PC-3 (cell line): ENCODE measurements around the gene HEXB.
"Not testable (repeated sequence)": the region's sequence is repeated elsewhere in the genome, so short reads cannot be mapped to it uniquely, and the experiment has no call there.

ENCODE experiments used
- EZH2 ChIP-seq: fragments of 300-600 bp; sonication (generic); IDR thresholded peaks from one replicate; pipeline ENCODE4 v1.6.1; 2017; ENCODE audit warnings: antibody characterized with exemption, mild to moderate bottlenecking, low read length; ENCODE audit not compliant: unreplicated experiment
- EZH2phosphoT487 ChIP-seq: fragments of 300-600 bp; sonication (generic); IDR thresholded peaks from 2 replicates; pipeline ENCODE4 v1.6.1; 2018; ENCODE audit warnings: mild to moderate bottlenecking, antibody characterized with exemption, low read length, borderline replicate concordance
- TF ChIP-seq, protein P1 (sequence below): fragments of 300-600 bp; sonication (generic); conservative IDR thresholded peaks from 2 replicates; pipeline ENCODE4 v1.5.1; 2017; ENCODE audit warnings: antibody characterized with exemption, low read depth, mild to moderate bottlenecking, low read length

DNA sequence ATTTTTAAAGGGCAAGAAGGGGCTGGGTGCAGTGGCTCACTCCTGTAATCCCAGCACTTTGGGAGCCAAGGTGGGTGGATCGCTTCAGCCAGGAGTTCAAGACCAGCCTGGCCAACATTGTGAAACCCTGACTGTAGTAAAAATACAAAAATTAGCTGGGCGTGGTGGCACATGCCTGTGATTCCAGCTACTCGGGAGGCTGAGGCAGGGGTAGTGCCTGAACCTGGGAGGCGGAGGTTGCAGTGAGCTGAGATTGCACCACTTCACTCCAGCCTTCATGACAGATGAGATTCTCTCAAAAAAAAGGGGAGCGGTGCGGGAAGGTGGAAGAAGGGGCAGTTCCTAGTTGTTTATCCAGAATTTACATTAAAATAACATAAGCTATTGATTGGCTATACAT, 8.6 kb upstream of the HEXB start:
- TF ChIP-seq, protein P1, sequence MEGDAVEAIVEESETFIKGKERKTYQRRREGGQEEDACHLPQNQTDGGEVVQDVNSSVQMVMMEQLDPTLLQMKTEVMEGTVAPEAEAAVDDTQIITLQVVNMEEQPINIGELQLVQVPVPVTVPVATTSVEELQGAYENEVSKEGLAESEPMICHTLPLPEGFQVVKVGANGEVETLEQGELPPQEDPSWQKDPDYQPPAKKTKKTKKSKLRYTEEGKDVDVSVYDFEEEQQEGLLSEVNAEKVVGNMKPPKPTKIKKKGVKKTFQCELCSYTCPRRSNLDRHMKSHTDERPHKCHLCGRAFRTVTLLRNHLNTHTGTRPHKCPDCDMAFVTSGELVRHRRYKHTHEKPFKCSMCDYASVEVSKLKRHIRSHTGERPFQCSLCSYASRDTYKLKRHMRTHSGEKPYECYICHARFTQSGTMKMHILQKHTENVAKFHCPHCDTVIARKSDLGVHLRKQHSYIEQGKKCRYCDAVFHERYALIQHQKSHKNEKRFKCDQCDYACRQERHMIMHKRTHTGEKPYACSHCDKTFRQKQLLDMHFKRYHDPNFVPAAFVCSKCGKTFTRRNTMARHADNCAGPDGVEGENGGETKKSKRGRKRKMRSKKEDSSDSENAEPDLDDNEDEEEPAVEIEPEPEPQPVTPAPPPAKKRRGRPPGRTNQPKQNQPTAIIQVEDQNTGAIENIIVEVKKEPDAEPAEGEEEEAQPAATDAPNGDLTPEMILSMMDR = not testable (repeated sequence)
- TF ChIP-seq EZH2, EZH2phosphoT487: not testable (repeated sequence)
